ENCODE data around the gene ZNF19.
"Not testable (repeated sequence)": the region's sequence is repeated elsewhere in the genome, so short reads cannot be mapped to it uniquely, and the experiment has no call there.

Gene ZNF19

GRCh38 chr16:71513302-71513701 is 24.2 kb upstream of the ZNF19 start:
- no peaks in the 10 kb centered on the region for H3K27me3 ChIP-seq (ENCODE audit: low read depth, low read length)
- no peak overlapping the region for H3K4me3 ChIP-seq (ENCODE audit: low read depth in 1 of 2, low read length in 2 of 2)
- H3K27ac ChIP-seq (ENCODE audit: low read length): no peak overlapping the region
- no peaks in the 10 kb centered on the region for H3K36me3 ChIP-seq (ENCODE audit: control insufficient read depth in 1 of 2, insufficient read depth in 2 of 2, low read length in 2 of 2)
- H3K4me1 ChIP-seq (ENCODE audit: control insufficient read depth in 1 of 2, insufficient read depth in 2 of 2, low read length in 2 of 2): no peaks in the 10 kb centered on the region
- no peaks in the 10 kb centered on the region for H3K9me3 ChIP-seq (ENCODE audit: control insufficient read depth in 1 of 2, low read length in 2 of 2)

GRCh38 chr16:71507061-71507460 is 17.9 kb upstream of the ZNF19 start:
- no peaks in the 10 kb centered on the region for H3K9me3 ChIP-seq (ENCODE audit: control insufficient read depth in 1 of 2, low read length in 2 of 2)
- H3K27me3 ChIP-seq (ENCODE audit: low read depth, low read length): no peaks in the 10 kb centered on the region
- no peaks in the 10 kb centered on the region for H3K4me1 ChIP-seq (ENCODE audit: control insufficient read depth in 1 of 2, insufficient read depth in 2 of 2, low read length in 2 of 2)
- no peak overlapping the region for H3K27ac ChIP-seq (ENCODE audit: low read length)
- H3K36me3 ChIP-seq (ENCODE audit: control insufficient read depth in 1 of 2, insufficient read depth in 2 of 2, low read length in 2 of 2): no peaks in the 10 kb centered on the region
- no peak overlapping the region for H3K4me3 ChIP-seq (ENCODE audit: low read depth in 1 of 2, low read length in 2 of 2)

GRCh38 chr16:71504901-71505300 is 15.8 kb upstream of the ZNF19 start:
- no peaks in the 10 kb centered on the region for H3K4me1 ChIP-seq (ENCODE audit: control insufficient read depth in 1 of 2, insufficient read depth in 2 of 2, low read length in 2 of 2)
- no peak overlapping the region for H3K27ac ChIP-seq (ENCODE audit: low read length)
- no peaks in the 10 kb centered on the region for H3K9me3 ChIP-seq (ENCODE audit: control insufficient read depth in 1 of 2, low read length in 2 of 2)
- H3K36me3 ChIP-seq (ENCODE audit: control insufficient read depth in 1 of 2, insufficient read depth in 2 of 2, low read length in 2 of 2): no peaks in the 10 kb centered on the region
- no peak overlapping the region for H3K4me3 ChIP-seq (ENCODE audit: low read depth in 1 of 2, low read length in 2 of 2)
- H3K27me3 ChIP-seq (ENCODE audit: low read depth, low read length): no peaks in the 10 kb centered on the region

- not testable (repeated sequence) for H3K27ac ChIP-seq (ENCODE audit: low read length)
Measured at GRCh38 chr16:71504051-71504450, 14.9 kb upstream of the ZNF19 start.

GRCh38 chr16:71501547-71501946 is 12.4 kb upstream of the ZNF19 start:
- Histone ChIP-seq H3K36me3 (ENCODE audit: control insufficient read depth in 1 of 2, insufficient read depth in 2 of 2, low read length in 2 of 2) (no peaks in the 10 kb centered on the region), H3K27me3 (ENCODE audit: low read depth, low read length) (no peaks in the 10 kb centered on the region), H3K9me3 (ENCODE audit: control insufficient read depth in 1 of 2, low read length in 2 of 2) (no peaks in the 10 kb centered on the region), H3K4me1 (ENCODE audit: control insufficient read depth in 1 of 2, insufficient read depth in 2 of 2, low read length in 2 of 2) (no peaks in the 10 kb centered on the region), H3K4me3 (ENCODE audit: low read depth in 1 of 2, low read length in 2 of 2) (no peak overlapping the region), H3K27ac (ENCODE audit: low read length) (no peak overlapping the region)

More at GRCh38 chr16:71504051-71504450, 14.9 kb upstream of the ZNF19 start:
- not testable (repeated sequence) for H3K4me3 ChIP-seq (ENCODE audit: low read depth in 1 of 2, low read length in 2 of 2); H3K9me3 ChIP-seq (ENCODE audit: control insufficient read depth in 1 of 2, low read length in 2 of 2); H3K27me3 ChIP-seq (ENCODE audit: low read depth, low read length); H3K4me1 ChIP-seq (ENCODE audit: control insufficient read depth in 1 of 2, insufficient read depth in 2 of 2, low read length in 2 of 2); H3K36me3 ChIP-seq (ENCODE audit: control insufficient read depth in 1 of 2, insufficient read depth in 2 of 2, low read length in 2 of 2)

- Histone ChIP-seq H3K27me3 (ENCODE audit: low read depth, low read length) (no peaks in the 10 kb centered on the region), H3K27ac (ENCODE audit: low read length) (no peak overlapping the region), H3K36me3 (ENCODE audit: control insufficient read depth in 1 of 2, insufficient read depth in 2 of 2, low read length in 2 of 2) (no peaks in the 10 kb centered on the region), H3K4me3 (ENCODE audit: low read depth in 1 of 2, low read length in 2 of 2) (no peak overlapping the region), H3K9me3 (ENCODE audit: control insufficient read depth in 1 of 2, low read length in 2 of 2) (no peaks in the 10 kb centered on the region), H3K4me1 (ENCODE audit: control insufficient read depth in 1 of 2, insufficient read depth in 2 of 2, low read length in 2 of 2) (no peaks in the 10 kb centered on the region)
Measured at GRCh38 chr16:71500964-71501363, 11.8 kb upstream of the ZNF19 start.

- Histone ChIP-seq H3K27me3 (ENCODE audit: low read depth, low read length) (no peaks in the 10 kb centered on the region), H3K27ac (ENCODE audit: low read length) (no peak overlapping the region), H3K4me3 (ENCODE audit: low read depth in 1 of 2, low read length in 2 of 2) (no peak overlapping the region), H3K9me3 (ENCODE audit: control insufficient read depth in 1 of 2, low read length in 2 of 2) (no peaks in the 10 kb centered on the region), H3K36me3 (ENCODE audit: control insufficient read depth in 1 of 2, insufficient read depth in 2 of 2, low read length in 2 of 2) (no peaks in the 10 kb centered on the region), H3K4me1 (ENCODE audit: control insufficient read depth in 1 of 2, insufficient read depth in 2 of 2, low read length in 2 of 2) (no peaks in the 10 kb centered on the region)
Measured at GRCh38 chr16:71499775-71500364, 10.7 kb upstream of the ZNF19 start.

- H3K9me3 ChIP-seq (ENCODE audit: control insufficient read depth in 1 of 2, low read length in 2 of 2): no peaks in the 10 kb centered on the region
- H3K36me3 ChIP-seq (ENCODE audit: control insufficient read depth in 1 of 2, insufficient read depth in 2 of 2, low read length in 2 of 2): no peaks in the 10 kb centered on the region
- H3K27me3 ChIP-seq (ENCODE audit: low read depth, low read length): no peaks in the 10 kb centered on the region
- no peaks in the 10 kb centered on the region for H3K4me1 ChIP-seq (ENCODE audit: control insufficient read depth in 1 of 2, insufficient read depth in 2 of 2, low read length in 2 of 2)
- H3K27ac ChIP-seq (ENCODE audit: low read length): no peak overlapping the region
- H3K4me3 ChIP-seq (ENCODE audit: low read depth in 1 of 2, low read length in 2 of 2): no peak overlapping the region
Measured at GRCh38 chr16:71498031-71498430, 8.9 kb upstream of the ZNF19 start.

- Histone ChIP-seq H3K36me3 (ENCODE audit: control insufficient read depth in 1 of 2, insufficient read depth in 2 of 2, low read length in 2 of 2) (no peaks in the 10 kb centered on the region), H3K9me3 (ENCODE audit: control insufficient read depth in 1 of 2, low read length in 2 of 2) (no peaks in the 10 kb centered on the region), H3K27ac (ENCODE audit: low read length) (no peak overlapping the region), H3K27me3 (ENCODE audit: low read depth, low read length) (no peaks in the 10 kb centered on the region), H3K4me1 (ENCODE audit: control insufficient read depth in 1 of 2, insufficient read depth in 2 of 2, low read length in 2 of 2) (no peaks in the 10 kb centered on the region), H3K4me3 (ENCODE audit: low read depth in 1 of 2, low read length in 2 of 2) (no peak overlapping the region)
Measured at GRCh38 chr16:71493213-71493612, 4.1 kb upstream of the ZNF19 start.

- no peak overlapping the region for H3K4me3 ChIP-seq (ENCODE audit: low read depth in 1 of 2, low read length in 2 of 2)
- no peak overlapping the region for H3K27ac ChIP-seq (ENCODE audit: low read length)
- H3K36me3 ChIP-seq (ENCODE audit: control insufficient read depth in 1 of 2, insufficient read depth in 2 of 2, low read length in 2 of 2): no peaks in the 10 kb centered on the region
- H3K9me3 ChIP-seq (ENCODE audit: control insufficient read depth in 1 of 2, low read length in 2 of 2): no peaks in the 10 kb centered on the region
- no peaks in the 10 kb centered on the region for H3K4me1 ChIP-seq (ENCODE audit: control insufficient read depth in 1 of 2, insufficient read depth in 2 of 2, low read length in 2 of 2)
- H3K27me3 ChIP-seq (ENCODE audit: low read depth, low read length): no peaks in the 10 kb centered on the region
Measured at GRCh38 chr16:71492786-71493185, 3.7 kb upstream of the ZNF19 start.

GRCh38 chr16:71491054-71491453 is 1.9 kb upstream of the ZNF19 start:
- no peaks in the 10 kb centered on the region for H3K4me1 ChIP-seq (ENCODE audit: control insufficient read depth in 1 of 2, insufficient read depth in 2 of 2, low read length in 2 of 2)
- H3K4me3 ChIP-seq (ENCODE audit: low read depth in 1 of 2, low read length in 2 of 2): no peak overlapping the region
- H3K36me3 ChIP-seq (ENCODE audit: control insufficient read depth in 1 of 2, insufficient read depth in 2 of 2, low read length in 2 of 2): no peaks in the 10 kb centered on the region
- no peak overlapping the region for H3K27ac ChIP-seq (ENCODE audit: low read length)
- H3K9me3 ChIP-seq (ENCODE audit: control insufficient read depth in 1 of 2, low read length in 2 of 2): no peaks in the 10 kb centered on the region
- H3K27me3 ChIP-seq (ENCODE audit: low read depth, low read length): no peaks in the 10 kb centered on the region

GRCh38 chr16:71490361-71490760 is 1.2 kb upstream of the ZNF19 start:
- Histone ChIP-seq H3K36me3 (ENCODE audit: control insufficient read depth in 1 of 2, insufficient read depth in 2 of 2, low read length in 2 of 2) (no peaks in the 10 kb centered on the region), H3K27ac (ENCODE audit: low read length) (no peak overlapping the region)

More at GRCh38 chr16:71490361-71490760, 1.2 kb upstream of the ZNF19 start:
- Histone ChIP-seq H3K9me3 (ENCODE audit: control insufficient read depth in 1 of 2, low read length in 2 of 2) (no peaks in the 10 kb centered on the region), H3K27me3 (ENCODE audit: low read depth, low read length) (no peaks in the 10 kb centered on the region), H3K4me3 (ENCODE audit: low read depth in 1 of 2, low read length in 2 of 2) (no peak overlapping the region), H3K4me1 (ENCODE audit: control insufficient read depth in 1 of 2, insufficient read depth in 2 of 2, low read length in 2 of 2) (no peaks in the 10 kb centered on the region)

Data from muscle layer of duodenum (tissue), 2 donors.